IMR-90 (cell line): ENCODE data around the gene MPC2. TPM values are rescaled to one million over a fixed set of nuclear protein-coding genes. Genes with fewer than 3 reads are reported as not detected.
"Not testable (repeated sequence)": the region's sequence is repeated elsewhere in the genome, so short reads cannot be mapped to it uniquely, and the experiment has no call there.

Experiments
- ATAC-seq: fragments of 200-7000 bp; cut with Tn5 transposase; 2 replicates; pipeline ENCODE4 v1.9.1; 2020; ENCODE audit warnings: low read depth, mild to moderate bottlenecking, moderate library complexity
- BruUV-seq: library from RNA; stranded (reverse); fragments of 400-500 nt; replicated peaks from 2 replicates; lab custom pipeline; 2021; lab: Mats Ljungman, UMichigan
- CTCF ChIA-PET: fragments of 300-600 bp; formaldehyde crosslinking; extraction: SDS; loops from one replicate; lab custom pipeline; 2021; ENCODE audit warnings: antibody characterized with exemption; lab: Yijun Ruan, JAX
- POLR2A ChIA-PET: fragments of 300-600 bp; sonication (Branson Sonifier 250); formaldehyde crosslinking; loops from one replicate; lab custom pipeline; 2022; ENCODE audit warnings: antibody characterized with exemption; ENCODE audit not compliant: unreplicated experiment; lab: Charles Lee
- DNase-seq: peaks from one replicate; pipeline ENCODE4 v3.0.0; 2013
- H2AFZ ChIP-seq: replicated peaks from 2 replicates; pipeline ENCODE3; 2013; ENCODE audit warnings: low read length, mild to moderate bottlenecking; ENCODE audit not compliant: poor library complexity
- H2AK5ac ChIP-seq: 2 replicates; pipeline ENCODE4 v1.6.1; 2013; ENCODE audit warnings: low read depth, low read length, inconsistent platforms
- H2AK9ac ChIP-seq: replicated peaks from 2 replicates; pipeline ENCODE3; 2013; ENCODE audit warnings: mild to moderate bottlenecking, low read depth, low read length, moderate library complexity; ENCODE audit not compliant: poor library complexity
- H2BK120ac ChIP-seq: 2 replicates; pipeline ENCODE4 v1.6.1; 2013; ENCODE audit warnings: low read depth, low read length, inconsistent platforms
- H2BK15ac ChIP-seq: 3 replicates; pipeline ENCODE4 v1.6.1; 2013; ENCODE audit warnings: low read depth, low read length, inconsistent platforms
- H2BK20ac ChIP-seq: 2 replicates; pipeline ENCODE4 v1.6.1; 2013; ENCODE audit warnings: low read depth, mild to moderate bottlenecking, inconsistent platforms, low read length, moderate library complexity
- H2BK5ac ChIP-seq: 2 replicates; pipeline ENCODE4 v1.6.1; 2013; ENCODE audit warnings: mild to moderate bottlenecking, low read depth, low read length, inconsistent platforms; ENCODE audit not compliant: poor library complexity, severe bottlenecking
- H3K14ac ChIP-seq: replicated peaks from 2 replicates; pipeline ENCODE4 v1.6.1; 2013; ENCODE audit warnings: low read depth, low read length, inconsistent platforms
- H3K18ac ChIP-seq: 2 replicates; pipeline ENCODE4 v1.6.1; 2013; ENCODE audit warnings: low read depth, low read length, control low read depth
- H3K23ac ChIP-seq: 2 replicates; pipeline ENCODE4 v1.6.1; 2013; ENCODE audit warnings: low read depth, low read length, inconsistent platforms
- H3K27ac ChIP-seq: 2 replicates; pipeline ENCODE4 v1.5.1; 2013; ENCODE audit warnings: mild to moderate bottlenecking, control low read depth, low read length; ENCODE audit not compliant: insufficient read depth
- H3K27me3 ChIP-seq: 2 replicates; pipeline ENCODE4 v1.6.1; 2013; ENCODE audit warnings: low read length; ENCODE audit not compliant: control insufficient read depth, insufficient read depth
- H3K36me3 ChIP-seq: 2 replicates; pipeline ENCODE4 v1.6.1; 2013; ENCODE audit warnings: low read length, mixed read lengths; ENCODE audit not compliant: control insufficient read depth, insufficient read depth
- H3K4ac ChIP-seq: 2 replicates; pipeline ENCODE4 v1.6.1; 2013; ENCODE audit warnings: low read depth, low read length, inconsistent platforms
- H3K4me1 ChIP-seq: 2 replicates; pipeline ENCODE4 v1.6.1; 2013; ENCODE audit warnings: low read length, mixed read lengths; ENCODE audit not compliant: control insufficient read depth, insufficient read depth
- H3K4me2 ChIP-seq: 2 replicates; pipeline ENCODE4 v1.6.1; 2013; ENCODE audit warnings: low read depth, mild to moderate bottlenecking, control low read depth, low read length, moderate library complexity
- H3K4me3 ChIP-seq: 2 replicates; pipeline ENCODE4 v1.5.1; 2013; ENCODE audit warnings: low read depth, mild to moderate bottlenecking, control low read depth, low read length, moderate library complexity; ENCODE audit not compliant: insufficient read depth
- H3K56ac ChIP-seq: 2 replicates; pipeline ENCODE4 v1.6.1; 2013; ENCODE audit warnings: low read length, inconsistent platforms; ENCODE audit not compliant: insufficient read depth; ENCODE audit errors: extremely low read depth
- H3K79me1 ChIP-seq, 2 experiments: 2 replicates each; pipeline ENCODE4 v1.6.1; 2013; ENCODE audit warnings: low read length in 2 of 2, inconsistent platforms in 1 of 2, low read depth in 1 of 2
- H3K9ac ChIP-seq: 2 replicates; pipeline ENCODE4 v1.6.1; 2013; ENCODE audit warnings: low read depth, low read length, control low read depth
- H3K9me1 ChIP-seq: 2 replicates; pipeline ENCODE4 v1.6.1; 2013; ENCODE audit warnings: low read length, inconsistent platforms; ENCODE audit not compliant: insufficient read depth
- H3K9me3 ChIP-seq: 2 replicates; pipeline ENCODE4 v1.6.1; 2013; ENCODE audit warnings: low read length; ENCODE audit not compliant: control insufficient read depth, insufficient read depth
- H4K20me1 ChIP-seq: 2 replicates; pipeline ENCODE4 v1.6.1; 2013; ENCODE audit warnings: low read length, inconsistent platforms; ENCODE audit not compliant: insufficient read depth
- H4K5ac ChIP-seq: 2 replicates; pipeline ENCODE4 v1.6.1; 2013; ENCODE audit warnings: mild to moderate bottlenecking, low read depth, low read length, control low read depth
- H4K8ac ChIP-seq, 2 experiments: 2 replicates each; pipeline ENCODE4 v1.6.1; 2013; ENCODE audit warnings: low read depth in 2 of 2, low read length in 2 of 2, control low read depth in 1 of 2, inconsistent platforms in 1 of 2
- H4K91ac ChIP-seq: 2 replicates; pipeline ENCODE4 v1.6.1; 2013; ENCODE audit warnings: low read depth, low read length, inconsistent platforms; ENCODE audit not compliant: insufficient read depth
- BHLHE40 ChIP-seq: fragments of 150-350 bp; IDR thresholded peaks from 2 replicates; pipeline ENCODE4 v1.6.1; 2016; ENCODE audit warnings: mild to moderate bottlenecking, low read depth, low read length
- CHD1 ChIP-seq: IDR thresholded peaks from 2 replicates; pipeline ENCODE4 v1.6.1; 2012; ENCODE audit warnings: low read depth, low read length, improper control_type of control experiment
- ELK1 ChIP-seq: fragments of 150-350 bp; IDR thresholded peaks from 2 replicates; pipeline ENCODE4 v1.6.1; 2016; ENCODE audit warnings: low read depth, mild to moderate bottlenecking, low read length, moderate library complexity, borderline replicate concordance
- MAFK ChIP-seq: IDR thresholded peaks from 2 replicates; pipeline ENCODE4 v1.6.1; 2012; ENCODE audit warnings: low read depth, low read length, improper control_type of control experiment
- MXI1 ChIP-seq: IDR thresholded peaks from 2 replicates; pipeline ENCODE4 v1.6.1; 2012; ENCODE audit warnings: low read depth, mild to moderate bottlenecking, low read length, moderate library complexity, borderline replicate concordance
- RAD21 ChIP-seq: IDR thresholded peaks from 2 replicates; pipeline ENCODE4 v1.6.1; 2012; ENCODE audit warnings: low read length, improper control_type of control experiment
- WGBS, 2 experiments: methylation state at CpG; one replicate each; pipeline versions ENCODE4 v1.1.5 to v1.1.7; 2013; ENCODE audit warnings: missing lambda C conversion rate in 2 of 2; ENCODE audit not compliant: insufficient read length in 1 of 2; ENCODE audit errors: extremely low coverage in 2 of 2; 5-methylcytosine and 5-hydroxymethylcytosine counted together
- dilution Hi-C: fragments of 300-500 bp; cut with HindIII; formaldehyde crosslinking; loops from one replicate; pipeline ENCODE4 v1.14.3; 2018; ENCODE audit warnings: low sequenced_read_pairs; ENCODE audit not compliant: unreplicated experiment
- in situ Hi-C: fragments of 300-500 bp; cut with MboI; formaldehyde crosslinking; loops from 3 replicates; pipeline ENCODE4 v1.14.3; 2019; ENCODE audit warnings: low sequenced_read_pairs, inconsistent platforms, mixed read lengths
- intact Hi-C: fragments of 100-400 bp; cut with micrococcal nuclease; formaldehyde crosslinking; loops from 2 replicates; pipeline ENCODE4 v1.10.0; 2022
- polyA plus RNA-seq, 3 experiments: library from polyadenylated mRNA; depleted of rRNA; stranded (reverse); fragments of >200 nt; gene quantifications; 2 replicates each; pipeline ENCODE4 v1.2.3, GENCODE V29; 2012; ENCODE audit warnings: low replicate concordance in 1 of 3
- total RNA-seq: library from RNA; depleted of rRNA; stranded (reverse); fragments of >200 nt; gene quantifications from 2 replicates; pipeline ENCODE4 v1.2.3, GENCODE V29; 2012

Gene MPC2
- total and polyA plus RNA-seq, 2 of the 4 experiments (the other 2 are of a cell fraction) = 35.0 to 42.9 TPM

GRCh38 chr1:167933788-167934187 lies 3.1 kb downstream of the MPC2 start (continued):
- TF ChIP-seq ELK1 (no peak), RAD21 (no peak), MAFK (no peak), BHLHE40 (no peak), MXI1 (no peak), CHD1 (no peak)

DNA sequence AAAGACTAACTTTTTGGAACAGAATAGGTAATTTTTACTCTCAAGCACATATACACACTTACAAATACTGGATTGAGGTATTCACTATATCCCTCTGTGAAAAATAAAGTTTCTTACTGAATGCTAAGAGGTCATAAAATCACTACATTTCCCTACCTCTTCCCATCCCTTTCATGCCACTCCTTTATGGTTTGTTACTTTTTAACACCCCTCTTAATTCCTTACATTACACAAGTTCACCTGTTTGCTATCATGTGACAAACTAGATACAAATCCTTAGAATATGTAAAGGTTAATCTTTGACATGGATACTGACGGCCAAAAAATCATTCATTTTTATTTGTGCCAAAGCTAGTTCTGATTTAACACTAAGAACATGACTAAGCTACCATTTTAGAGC lies 7.1 kb downstream of the MPC2 start:
- no peaks in the 10 kb centered on the region for H3K4me1 ChIP-seq
- in situ Hi-C loops = no loop called here
- H3K4me2 ChIP-seq = no peak overlapping the region
- no peak overlapping the region for H3K4ac ChIP-seq
- no peak overlapping the region for H3K18ac ChIP-seq
- no peak overlapping the region for H3K14ac ChIP-seq
- H3K56ac ChIP-seq = no peak overlapping the region
- ChIA-PET CTCF (no interaction called here), POLR2A (no interaction called here)
- no peak overlapping the region for H4K8ac ChIP-seq
- H2AK9ac ChIP-seq = no peak overlapping the region
- H2BK15ac ChIP-seq = no peak overlapping the region
- no peak overlapping the region for H3K27ac ChIP-seq
- H3K4me3 ChIP-seq = no peak overlapping the region
- no peak overlapping the region for H2BK120ac ChIP-seq
- intact Hi-C loops = no loop called here
- H2AK5ac ChIP-seq = no peak overlapping the region
- no peak overlapping the region for H2BK20ac ChIP-seq
- H4K20me1 ChIP-seq = no peaks in the 10 kb centered on the region; the same call in 1 of the 2 replicates
- DNase-seq = no peak
- H4K5ac ChIP-seq = no peak overlapping the region
- H3K36me3 ChIP-seq = no peaks in the 10 kb centered on the region; the same call in 1 of the 2 replicates
- H3K9me3 ChIP-seq = no peaks in the 10 kb centered on the region
- no peak overlapping the region for H2AFZ ChIP-seq
- no CpG with 5 or more reads among the region's 1 CpG for WGBS, 2 experiments
- H3K9ac ChIP-seq = no peak overlapping the region
- no peak for TF ChIP-seq MXI1
- no peaks in the 10 kb centered on the region for H3K9me1 ChIP-seq
- no peak overlapping the region for H2BK5ac ChIP-seq
- ATAC-seq = no peak
- dilution Hi-C loops = no loop called here
- H3K79me1 ChIP-seq = peaks cover 8 to 39% of the 10 kb centered on the region in 2 experiments; a peak in 2 of 4 replicates
- no peak overlapping the region for H4K91ac ChIP-seq
- no peaks in the 10 kb centered on the region for H3K27me3 ChIP-seq
- no peak overlapping the region for H3K23ac ChIP-seq
- no TSS peak for BruUV-seq

DNA sequence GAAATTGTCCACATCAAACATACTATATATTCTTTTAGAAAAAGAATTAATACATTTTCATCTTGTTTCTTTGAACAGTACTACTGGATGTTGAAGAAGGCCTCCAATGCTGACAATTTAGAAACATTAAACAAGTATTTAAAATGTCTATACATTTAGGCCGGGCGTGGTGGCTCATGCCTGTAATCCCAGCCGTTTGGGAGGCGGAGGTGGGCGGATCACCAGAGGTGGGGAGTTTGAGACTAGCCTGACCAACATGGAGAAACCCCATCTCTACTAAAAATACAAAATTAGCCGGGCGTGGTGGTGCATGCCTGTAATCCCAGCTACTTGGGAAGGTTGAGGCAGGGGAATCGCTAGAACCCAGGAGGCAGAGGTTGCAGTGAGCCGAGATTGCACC lies 8.0 kb downstream of the MPC2 start:
- DNase-seq, H4K8ac ChIP-seq, BruUV-seq, H2AK5ac ChIP-seq, ATAC-seq, intact Hi-C loops, H3K4ac ChIP-seq, H3K9me3 ChIP-seq, H3K36me3 ChIP-seq, H3K27ac ChIP-seq, H2BK15ac ChIP-seq, H4K91ac ChIP-seq, H2BK5ac ChIP-seq, H3K23ac ChIP-seq, H3K9ac ChIP-seq, H3K4me1 ChIP-seq, H3K4me2 ChIP-seq, H4K20me1 ChIP-seq, H3K56ac ChIP-seq, in situ Hi-C loops, H3K9me1 ChIP-seq, H3K27me3 ChIP-seq, H4K5ac ChIP-seq, H3K18ac ChIP-seq, POLR2A ChIA-PET, H3K14ac ChIP-seq, H2BK120ac ChIP-seq, CTCF ChIA-PET, H2BK20ac ChIP-seq, H3K4me3 ChIP-seq, H2AFZ ChIP-seq, H2AK9ac ChIP-seq, dilution Hi-C loops: not testable (repeated sequence)
- no CpG with 5 or more reads among the region's 9 CpGs for WGBS, 2 experiments
- H3K79me1 ChIP-seq = peaks cover 8 to 35% of the 10 kb centered on the region in 2 experiments; a peak in 2 of 4 replicates
